Measurements from ENCODE around the gene UTS2R.

DNA sequence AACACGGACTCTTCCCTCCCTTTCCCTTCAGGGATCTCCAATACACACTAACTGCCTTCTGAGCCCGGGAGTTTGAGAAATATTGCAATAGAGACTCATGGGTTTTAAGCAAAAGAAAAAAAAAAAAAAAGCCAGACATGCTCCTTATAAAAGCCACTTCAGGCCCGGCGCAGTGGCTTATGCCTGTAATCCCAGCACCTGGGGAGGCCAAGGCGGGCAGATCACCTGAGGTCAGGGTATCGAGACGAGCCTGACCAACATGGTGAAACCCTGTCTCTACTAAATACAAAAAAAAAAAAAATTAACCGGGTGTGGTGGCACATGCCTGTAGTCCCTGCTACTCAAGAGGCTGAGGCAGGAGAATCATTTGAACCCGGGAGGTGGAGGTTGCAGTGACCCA is 44.2 kb downstream of the UTS2R start:
- no peak for TF ChIP-seq POLR2A (IDR thresholded peaks at IDR 0.05)
- TF ChIP-seq, protein P1, sequence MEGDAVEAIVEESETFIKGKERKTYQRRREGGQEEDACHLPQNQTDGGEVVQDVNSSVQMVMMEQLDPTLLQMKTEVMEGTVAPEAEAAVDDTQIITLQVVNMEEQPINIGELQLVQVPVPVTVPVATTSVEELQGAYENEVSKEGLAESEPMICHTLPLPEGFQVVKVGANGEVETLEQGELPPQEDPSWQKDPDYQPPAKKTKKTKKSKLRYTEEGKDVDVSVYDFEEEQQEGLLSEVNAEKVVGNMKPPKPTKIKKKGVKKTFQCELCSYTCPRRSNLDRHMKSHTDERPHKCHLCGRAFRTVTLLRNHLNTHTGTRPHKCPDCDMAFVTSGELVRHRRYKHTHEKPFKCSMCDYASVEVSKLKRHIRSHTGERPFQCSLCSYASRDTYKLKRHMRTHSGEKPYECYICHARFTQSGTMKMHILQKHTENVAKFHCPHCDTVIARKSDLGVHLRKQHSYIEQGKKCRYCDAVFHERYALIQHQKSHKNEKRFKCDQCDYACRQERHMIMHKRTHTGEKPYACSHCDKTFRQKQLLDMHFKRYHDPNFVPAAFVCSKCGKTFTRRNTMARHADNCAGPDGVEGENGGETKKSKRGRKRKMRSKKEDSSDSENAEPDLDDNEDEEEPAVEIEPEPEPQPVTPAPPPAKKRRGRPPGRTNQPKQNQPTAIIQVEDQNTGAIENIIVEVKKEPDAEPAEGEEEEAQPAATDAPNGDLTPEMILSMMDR (IDR thresholded peaks at IDR 0.05) = no peak

Data from adrenal gland (tissue), 5 donors.